HG03442 (cell line): ENCODE data around the gene GSG1L.
"Not testable (repeated sequence)": the region's sequence is repeated elsewhere in the genome, so short reads cannot be mapped to it uniquely, and the experiment has no call there.

Source experiments
- ATAC-seq: cut with Tn5 transposase; IDR thresholded peaks from one replicate; pipeline ENCODE4 v1.9.1; 2021; ENCODE audit warnings: mild to moderate bottlenecking, moderate library complexity; ENCODE audit not compliant: unreplicated experiment

Gene GSG1L

DNA sequence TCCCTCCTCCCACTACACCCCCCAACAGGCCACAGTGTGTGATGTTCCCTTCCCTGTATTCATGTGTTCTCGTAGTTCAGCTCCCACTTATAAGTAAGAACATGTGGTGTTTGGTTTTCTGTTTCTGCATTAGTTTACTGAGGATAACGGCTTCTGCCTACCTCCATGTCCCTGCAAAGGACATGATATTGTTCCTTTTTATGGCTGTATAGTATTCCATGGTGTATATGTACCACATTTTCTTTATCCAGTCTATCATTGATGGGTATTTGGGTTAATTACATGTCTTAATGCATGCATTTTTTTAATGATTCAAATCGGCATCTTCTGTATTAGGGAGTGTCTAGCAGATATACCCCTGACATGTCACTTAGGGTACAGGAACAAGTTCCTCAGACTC, 320.5 kb downstream of the GSG1L start:
- ATAC-seq, result not testable (repeated sequence)

DNA sequence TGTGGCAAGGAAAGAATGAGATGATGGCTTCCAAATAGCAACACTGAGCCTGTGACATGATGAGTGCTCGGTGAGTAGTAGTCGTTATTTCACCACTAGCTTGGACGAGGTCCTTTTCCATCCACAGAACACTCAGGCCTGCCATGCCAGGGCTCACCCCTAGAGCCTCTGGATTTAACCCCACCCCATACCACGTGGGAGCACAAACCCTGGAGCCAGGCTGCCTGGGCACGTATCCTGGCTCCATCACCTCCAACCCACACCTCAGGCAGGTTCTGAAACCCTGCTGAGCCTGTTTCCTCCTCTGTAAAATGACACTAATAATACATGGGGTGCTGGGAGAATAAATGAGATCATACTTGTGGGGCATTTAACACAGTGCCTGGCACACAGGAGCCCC, 321.2 kb downstream of the GSG1L start:
- ATAC-seq, result no peak

DNA sequence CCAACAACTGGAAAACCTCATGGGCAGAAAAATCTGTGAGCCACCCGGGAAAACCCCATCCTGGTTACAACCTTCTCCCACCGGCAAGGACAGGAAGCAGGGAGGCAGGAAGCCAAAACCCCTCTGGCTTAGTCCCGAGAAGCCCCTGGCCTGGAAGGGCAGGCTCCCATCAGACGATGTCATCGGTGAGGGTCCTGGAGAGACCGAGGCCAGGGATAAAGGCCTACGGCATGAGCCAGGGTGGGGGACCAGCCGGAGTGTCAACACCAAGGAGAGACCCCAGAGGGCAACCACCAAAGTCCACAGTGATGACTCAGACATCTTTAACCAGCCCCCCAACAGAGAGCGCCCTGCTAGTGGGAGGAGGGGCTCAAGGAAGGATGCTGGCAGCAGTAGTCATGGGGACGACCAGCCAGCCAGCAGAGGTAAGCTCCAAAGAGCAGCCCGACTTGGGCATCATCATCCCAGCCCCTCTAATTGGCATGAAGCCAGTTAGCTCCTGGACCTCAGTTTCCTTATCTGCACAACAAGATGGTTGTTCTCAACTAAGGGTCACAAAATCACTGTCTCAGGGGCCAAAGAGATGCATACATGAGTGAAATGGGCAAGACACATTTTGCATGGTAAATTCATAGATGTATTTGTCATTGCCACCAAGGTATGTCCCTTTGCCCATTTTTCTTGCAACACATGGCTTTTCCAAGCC, 322.9 kb downstream of the GSG1L start:
- ATAC-seq, result no peak

DNA sequence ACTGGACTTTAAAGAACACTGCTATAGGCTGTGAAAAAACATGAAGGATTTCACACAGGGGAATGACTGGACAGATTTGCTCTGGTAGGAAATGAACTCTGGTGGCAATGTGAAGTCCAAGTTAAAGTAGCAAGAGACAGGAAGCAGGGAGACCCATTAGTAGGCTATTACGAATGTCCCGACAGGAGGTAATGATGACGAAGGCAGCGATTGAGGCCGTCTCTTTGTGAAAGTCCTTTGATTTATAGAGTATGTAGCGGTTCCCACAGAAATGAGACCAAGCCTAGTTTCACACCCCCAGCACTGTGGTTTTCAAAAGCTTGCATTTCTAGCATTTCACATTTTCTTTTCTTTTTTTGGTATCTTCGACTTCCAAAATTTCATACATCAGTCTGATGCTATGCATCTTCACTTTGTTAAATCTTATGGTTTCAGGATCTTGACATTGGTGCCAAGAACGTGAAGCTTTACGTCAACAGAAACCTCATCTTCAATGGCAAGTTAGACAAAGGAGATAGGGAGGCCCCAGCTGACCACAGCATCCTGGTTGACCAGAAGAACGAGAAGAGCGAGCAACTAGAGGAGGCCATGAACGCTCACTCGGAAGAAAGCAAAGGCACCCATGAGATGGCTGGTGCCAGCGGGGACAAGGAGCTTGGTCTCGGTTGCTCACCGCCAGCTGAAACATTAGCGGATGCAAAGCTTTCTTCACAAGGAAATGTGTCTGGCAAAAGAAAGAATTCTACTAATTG, 323.7 kb downstream of the GSG1L start:
- no peak for ATAC-seq

DNA sequence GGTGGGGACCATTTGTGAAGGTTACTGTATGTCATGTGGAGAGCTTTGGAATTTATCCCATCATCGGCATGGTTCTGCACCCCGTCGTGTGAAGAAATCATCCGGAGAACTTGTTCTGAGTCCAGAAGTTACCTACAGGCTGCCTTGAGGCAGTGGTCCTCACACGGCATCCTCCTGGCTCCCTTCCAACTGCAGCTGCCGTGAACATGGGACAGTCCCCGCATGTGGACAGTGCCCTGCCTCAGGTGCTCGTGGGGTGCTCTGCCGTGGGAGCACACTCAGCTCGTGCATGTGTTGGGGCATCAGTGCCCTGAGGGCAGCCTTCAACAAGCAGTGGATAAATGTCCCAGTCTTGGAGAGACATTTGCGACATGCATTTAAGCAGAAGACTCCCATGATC, 324.9 kb downstream of the GSG1L start:
- ATAC-seq, result no peak
